Neural cell (in vitro differentiated cells): ENCODE results near the gene PIP4P1. TPM values are rescaled to one million over a fixed set of nuclear protein-coding genes. Genes with fewer than 3 reads are reported as not detected.

Experiments
- H2AFZ ChIP-seq: fragments of 200-600, 300-800 bp; sonication (generic), shearing (Covaris generic); 2 replicates; pipeline ENCODE4 v1.6.0; 2014; ENCODE audit warnings: low read depth, mild to moderate bottlenecking, antibody characterized with exemption, low read length, moderate library complexity
- H3F3A ChIP-seq: fragments of 200-600 bp; shearing (Covaris generic); 2 replicates; pipeline ENCODE4 v1.6.1; 2016; ENCODE audit warnings: mild to moderate bottlenecking, moderate library complexity, mixed read lengths, antibody characterized with exemption, low read length; ENCODE audit not compliant: insufficient read depth, poor library complexity, severe bottlenecking
- H3K27ac ChIP-seq: fragments of 200-600, 300-800 bp; sonication (generic), shearing (Covaris generic); 2 replicates; pipeline ENCODE4 v1.5.1; 2014; ENCODE audit warnings: mild to moderate bottlenecking, low read length, moderate library complexity
- H3K27me3 ChIP-seq: fragments of 300-800, 200-600 bp; sonication (generic), shearing (Covaris generic); 2 replicates; pipeline ENCODE4 v1.6.0; 2014; ENCODE audit warnings: mild to moderate bottlenecking, low read depth, low read length, moderate library complexity; ENCODE audit not compliant: insufficient read depth
- H3K36me3 ChIP-seq: fragments of 300-800, 200-600 bp; sonication (generic), shearing (Covaris generic); 2 replicates; pipeline ENCODE4 v1.5.1; 2014; ENCODE audit warnings: mild to moderate bottlenecking, antibody characterized with exemption, low read length, moderate library complexity; ENCODE audit not compliant: insufficient read depth
- H3K4me2 ChIP-seq: fragments of 300-800, 200-600 bp; sonication (generic), shearing (Covaris generic); 2 replicates; pipeline ENCODE4 v1.6.0; 2014; ENCODE audit warnings: mild to moderate bottlenecking, low read length
- H3K4me3 ChIP-seq: fragments of 300-800, 200-600 bp; sonication (generic), shearing (Covaris generic); 2 replicates; pipeline ENCODE4 v1.5.1; 2014; ENCODE audit warnings: mild to moderate bottlenecking, low read length, moderate library complexity
- H3K79me2 ChIP-seq: fragments of 200-600 bp; shearing (Covaris generic); replicated peaks from 2 replicates; pipeline ENCODE4 v1.6.0; 2014; ENCODE audit warnings: mild to moderate bottlenecking, low read length, moderate library complexity; ENCODE audit not compliant: insufficient read depth
- H3K9ac ChIP-seq: fragments of 300-800, 200-600 bp; sonication (generic), shearing (Covaris generic); 2 replicates; pipeline ENCODE4 v1.6.1; 2016; ENCODE audit warnings: mild to moderate bottlenecking, low read length, mixed read lengths
- H3K9me2 ChIP-seq: fragments of 200-600 bp; shearing (Covaris generic); 2 replicates; pipeline ENCODE4 v1.6.1; 2016; ENCODE audit warnings: mild to moderate bottlenecking, low read length, mixed read lengths; ENCODE audit not compliant: insufficient read depth
- H3K9me3 ChIP-seq: fragments of 200-600, 300-800 bp; sonication (generic), shearing (Covaris generic); 2 replicates; pipeline ENCODE4 v1.6.1; 2016; ENCODE audit warnings: mild to moderate bottlenecking, mixed run types, low read length, moderate library complexity, mixed read lengths
- H4K20me1 ChIP-seq: fragments of 200-600 bp; shearing (Covaris generic); 2 replicates; pipeline ENCODE4 v1.6.1; 2016; ENCODE audit warnings: mild to moderate bottlenecking, mixed run types; ENCODE audit not compliant: insufficient read depth
- CTCF ChIP-seq: fragments of 450-650 bp; IDR thresholded peaks from 2 replicates; pipeline ENCODE4 v1.5.1; 2014; ENCODE audit warnings: antibody characterized with exemption, mild to moderate bottlenecking, moderate library complexity; ENCODE audit not compliant: poor library complexity, severe bottlenecking
- EP300 ChIP-seq: fragments of 450-650 bp; conservative IDR thresholded peaks from 2 replicates; pipeline ENCODE4 v1.6.1; 2014; ENCODE audit warnings: antibody characterized with exemption, mild to moderate bottlenecking, moderate library complexity; ENCODE audit not compliant: poor library complexity, severe bottlenecking
- EZH2 ChIP-seq: fragments of 200-600, 300-800 bp; shearing (Covaris generic), sonication (generic); IDR thresholded peaks from 2 replicates; pipeline ENCODE4 v1.6.1; 2014; ENCODE audit warnings: antibody characterized with exemption, low read length, borderline replicate concordance, mild to moderate bottlenecking; ENCODE audit not compliant: insufficient read depth, poor library complexity, severe bottlenecking
- MXI1 ChIP-seq: fragments of 450-650 bp; conservative IDR thresholded peaks from 2 replicates; pipeline ENCODE4 v1.6.1; 2014; ENCODE audit warnings: antibody characterized with exemption, mild to moderate bottlenecking; ENCODE audit not compliant: poor library complexity, severe bottlenecking
- POLR2AphosphoS5 ChIP-seq: IDR thresholded peaks from 2 replicates; pipeline ENCODE4 v1.6.1; 2012
- RAD21 ChIP-seq: fragments of 450-650 bp; conservative IDR thresholded peaks from 2 replicates; pipeline ENCODE4 v1.6.1; 2014; ENCODE audit warnings: antibody characterized with exemption, mild to moderate bottlenecking, moderate library complexity
- REST ChIP-seq: IDR thresholded peaks from 2 replicates; pipeline ENCODE4 v1.6.1; 2012; ENCODE audit warnings: borderline replicate concordance
- SMC3 ChIP-seq: fragments of 450-650 bp; conservative IDR thresholded peaks from 2 replicates; pipeline ENCODE4 v1.6.1; 2014; ENCODE audit warnings: antibody characterized with exemption, mild to moderate bottlenecking, moderate library complexity; ENCODE audit not compliant: poor library complexity
- TAF1 ChIP-seq: IDR thresholded peaks from 2 replicates; pipeline ENCODE4 v1.6.1; 2012; ENCODE audit warnings: low read depth
- polyA plus RNA-seq: library from polyadenylated mRNA; depleted of rRNA; stranded (reverse); fragments of >200 nt; gene quantifications from 2 replicates; pipeline ENCODE4 v1.2.3, GENCODE V29; 2014

PIP4P1 gene
- polyA plus RNA-seq, 1 donor from 2014 or later, result 77.2 TPM

- no peaks in the 10 kb centered on the region for H3K36me3 ChIP-seq
- TF ChIP-seq POLR2AphosphoS5, result no peak
- TF ChIP-seq MXI1, result no peak
- TF ChIP-seq TAF1, result no peak
- no peak overlapping the region for H3K4me3 ChIP-seq
- H3K27me3 ChIP-seq, result no peaks in the 10 kb centered on the region
- H3K4me2 ChIP-seq, result no peak overlapping the region
- H3K9me2 ChIP-seq, result no peaks in the 10 kb centered on the region
- H3K9me3 ChIP-seq, result no peaks in the 10 kb centered on the region
- no peaks in the 10 kb centered on the region for H3F3A ChIP-seq
- H3K9ac ChIP-seq, result no peak overlapping the region
- no peak overlapping the region for H2AFZ ChIP-seq
- H3K27ac ChIP-seq, result no peak overlapping the region
- no peaks in the 10 kb centered on the region for H3K79me2 ChIP-seq
- H4K20me1 ChIP-seq, result no peaks in the 10 kb centered on the region
These were observed 17.7 kb upstream of the PIP4P1 start for GRCh38 chr14:20478894-20479293.

GRCh38 chr14:20477211-20477876 lies 16.1 kb upstream of the PIP4P1 start:
- Histone ChIP-seq H4K20me1 (no peaks in the 10 kb centered on the region), H3K4me3 (no peak overlapping the region), H3K9ac (no peak overlapping the region), H3K27me3 (no peaks in the 10 kb centered on the region), H3K27ac (no peak overlapping the region), H3F3A (no peaks in the 10 kb centered on the region), H3K79me2 (no peaks in the 10 kb centered on the region), H3K4me2 (no peak overlapping the region), H3K9me3 (no peaks in the 10 kb centered on the region), H2AFZ (no peak overlapping the region), H3K36me3 (no peaks in the 10 kb centered on the region), H3K9me2 (no peaks in the 10 kb centered on the region)
- TF ChIP-seq RAD21 (no peak), MXI1 (no peak), EP300 (no peak), POLR2AphosphoS5 (no peak), EZH2 (no peak), SMC3 (no peak), CTCF (no peak), REST (no peak), TAF1 (no peak)
